HG03457 (cell line): ENCODE measurements around the gene DENND5A.
"Not testable (repeated sequence)": the region's sequence is repeated elsewhere in the genome, so short reads cannot be mapped to it uniquely, and the experiment has no call there.

Experiments used
- ATAC-seq: cut with Tn5 transposase; IDR thresholded peaks from one replicate; pipeline ENCODE4 v1.9.1; 2021; ENCODE audit warnings: moderate number of reproducible peaks; ENCODE audit not compliant: unreplicated experiment

DENND5A gene

GRCh38 chr11:9266132-9266736 is 1.1 kb upstream of the DENND5A start:
- ATAC-seq = no peak

GRCh38 chr11:9264316-9265210 is 587 bp downstream of the DENND5A start:
- no peak for ATAC-seq

GRCh38 chr11:9263840-9264315 is 1.3 kb downstream of the DENND5A start:
- peak; percentile 63 for ATAC-seq

- ATAC-seq = not testable (repeated sequence)
These were observed 4.4 kb downstream of the DENND5A start for GRCh38 chr11:9260838-9261146.

- ATAC-seq = no peak
These were observed 4.9 kb downstream of the DENND5A start for GRCh38 chr11:9259981-9260837.

DNA sequence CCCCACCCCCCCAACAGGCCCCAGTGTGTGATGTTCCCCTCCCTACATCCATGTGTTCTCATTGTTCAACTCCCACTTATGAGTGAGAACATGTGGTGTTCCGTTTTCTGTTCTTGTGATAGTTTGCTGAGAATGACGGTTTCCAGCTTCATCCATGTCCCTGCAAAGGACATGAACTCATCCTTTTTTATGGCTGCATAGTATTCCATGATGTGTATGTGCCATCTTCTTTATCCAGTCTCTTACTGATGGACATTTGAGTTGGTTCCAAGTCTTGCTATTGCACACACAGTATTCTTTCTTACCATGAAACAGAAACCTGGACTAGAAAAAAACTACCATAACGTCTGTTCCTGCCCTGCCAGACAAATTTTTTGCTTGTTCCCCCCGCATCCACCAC is 6.9 kb downstream of the DENND5A start:
- ATAC-seq = not testable (repeated sequence)

- no peak for ATAC-seq
These were observed 10.7 kb downstream of the DENND5A start for GRCh38 chr11:9254416-9254815.

- ATAC-seq = no peak
These were observed 12.1 kb downstream of the DENND5A start for GRCh38 chr11:9253086-9253485.

DNA sequence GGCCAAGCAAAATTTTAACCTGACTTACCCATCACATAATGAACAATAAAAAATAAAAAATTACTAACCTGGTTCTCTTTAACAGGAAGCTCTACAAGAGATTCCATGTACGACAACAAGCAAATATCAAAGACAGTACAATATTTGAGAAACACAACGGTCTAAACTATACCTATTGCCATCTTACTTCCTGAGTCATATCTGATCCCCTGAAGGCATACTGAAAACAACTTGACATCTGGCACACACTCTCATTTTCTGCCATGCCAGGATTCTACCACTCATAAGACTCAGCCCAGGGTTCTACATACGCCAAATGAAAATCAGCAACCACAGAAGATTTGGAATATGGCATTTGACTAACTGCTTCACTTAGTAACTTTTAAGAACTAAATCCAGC is 13.8 kb downstream of the DENND5A start:
- no peak for ATAC-seq

- peak; percentile 84 for ATAC-seq
These were observed 15.0 kb downstream of the DENND5A start for GRCh38 chr11:9250139-9250582.

GRCh38 chr11:9249252-9249651 is 15.9 kb downstream of the DENND5A start:
- no peak for ATAC-seq

DNA sequence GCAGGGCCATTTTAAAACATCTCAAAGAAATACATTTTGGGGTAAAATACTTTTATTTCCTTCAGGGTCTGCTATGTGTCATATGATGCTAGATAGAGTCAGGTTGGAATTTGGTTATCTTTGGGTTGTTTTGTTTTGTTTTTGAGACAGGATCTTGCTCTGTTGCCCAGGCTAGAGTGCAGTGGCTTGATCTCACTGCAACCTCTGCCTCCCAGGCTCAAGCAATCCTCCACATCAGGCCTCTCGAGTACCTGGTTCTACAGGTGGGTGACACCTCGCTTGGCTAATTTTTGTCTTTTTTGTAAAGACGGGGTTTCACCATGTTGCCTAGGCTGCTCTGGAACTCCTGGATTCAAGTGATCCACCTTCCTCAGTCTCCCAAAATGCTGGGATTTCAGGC is 17.3 kb downstream of the DENND5A start:
- ATAC-seq = no peak

DNA sequence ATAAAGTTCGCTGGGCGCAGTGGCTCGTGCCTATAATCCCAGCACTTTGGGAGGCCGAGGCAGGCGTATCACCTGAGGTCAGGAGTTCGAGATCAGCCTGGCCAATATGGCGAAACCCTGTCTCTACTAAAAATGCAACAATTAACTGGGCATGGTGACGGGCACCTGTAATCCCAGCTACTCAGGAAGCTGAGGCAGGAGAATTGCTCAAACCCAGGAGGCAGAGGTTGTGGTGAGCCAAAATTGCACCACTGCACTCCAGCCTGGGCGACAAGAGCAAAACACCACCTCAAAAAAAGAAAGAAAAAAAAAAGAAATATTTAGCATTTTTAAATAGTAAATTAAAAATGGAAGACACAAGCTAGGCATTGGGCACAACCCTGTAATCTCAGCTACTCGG is 28.9 kb downstream of the DENND5A start:
- not testable (repeated sequence) for ATAC-seq

- ATAC-seq = no peak
These were observed 32.7 kb downstream of the DENND5A start for GRCh38 chr11:9232482-9232881.

DNA sequence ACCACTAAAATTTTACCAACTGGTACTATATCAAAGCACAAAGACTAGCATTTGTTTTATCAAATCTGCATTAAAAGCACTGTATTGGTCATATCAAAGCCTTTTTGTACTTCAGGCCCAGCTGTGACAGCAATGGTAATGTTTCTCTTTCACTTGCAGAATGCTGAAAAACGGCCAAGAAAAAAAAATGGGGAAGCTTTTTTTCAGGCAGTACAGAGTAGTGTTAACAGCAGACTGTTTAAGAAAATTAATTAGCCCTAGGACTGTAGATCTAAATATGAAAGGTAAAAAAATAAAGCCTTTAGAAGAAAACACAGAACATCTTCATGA is 33.3 kb downstream of the DENND5A start:
- no peak for ATAC-seq

DNA sequence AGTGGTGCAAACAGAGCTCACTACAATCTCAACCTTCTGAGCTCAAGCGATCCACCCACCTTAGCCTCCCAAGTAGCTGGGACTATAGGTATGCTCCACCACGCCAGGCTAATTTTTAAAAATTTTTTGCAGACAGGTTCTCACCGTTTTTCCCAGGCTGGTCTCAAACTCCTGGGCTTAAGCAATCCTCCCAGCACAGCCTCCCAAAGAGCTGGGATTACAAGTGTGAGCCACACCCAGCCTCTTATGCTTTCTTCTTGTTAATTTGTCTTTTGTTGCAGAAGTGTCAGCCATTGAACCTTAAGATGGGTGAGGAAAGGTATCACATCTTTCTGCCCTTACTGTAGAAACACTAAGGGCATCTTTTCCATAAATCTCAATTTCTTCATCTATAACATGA is 34.9 kb downstream of the DENND5A start:
- no peak for ATAC-seq

GRCh38 chr11:9228091-9228490 is 37.1 kb downstream of the DENND5A start:
- no peak for ATAC-seq

DNA sequence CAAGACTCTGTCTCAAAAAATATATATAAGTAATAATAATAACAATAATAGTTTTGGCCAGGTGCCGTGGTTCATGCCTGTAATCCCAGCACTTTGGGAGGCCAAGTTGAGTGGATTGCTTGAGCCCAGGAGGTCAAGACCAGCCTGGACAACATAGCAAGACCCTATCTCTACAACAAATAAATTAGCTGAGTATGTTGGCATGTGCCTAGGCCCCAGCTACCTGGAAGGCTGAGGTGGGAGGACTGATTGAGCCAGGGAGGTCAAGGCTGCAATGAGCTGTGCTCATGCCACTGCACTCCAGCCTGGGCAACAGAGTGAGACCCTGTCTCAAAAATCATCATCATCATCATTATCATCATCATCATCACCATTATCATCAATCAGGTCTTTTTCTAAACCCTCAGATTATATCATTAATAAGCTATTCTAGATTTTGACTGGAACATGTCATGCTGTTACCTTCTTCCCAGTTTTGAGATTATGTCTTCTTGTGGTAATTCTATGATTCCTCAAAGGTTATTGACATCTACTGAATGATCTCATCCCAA is 39.3 kb downstream of the DENND5A start:
- ATAC-seq = no peak

GRCh38 chr11:9222654-9223053 is 42.5 kb downstream of the DENND5A start:
- no peak for ATAC-seq

DNA sequence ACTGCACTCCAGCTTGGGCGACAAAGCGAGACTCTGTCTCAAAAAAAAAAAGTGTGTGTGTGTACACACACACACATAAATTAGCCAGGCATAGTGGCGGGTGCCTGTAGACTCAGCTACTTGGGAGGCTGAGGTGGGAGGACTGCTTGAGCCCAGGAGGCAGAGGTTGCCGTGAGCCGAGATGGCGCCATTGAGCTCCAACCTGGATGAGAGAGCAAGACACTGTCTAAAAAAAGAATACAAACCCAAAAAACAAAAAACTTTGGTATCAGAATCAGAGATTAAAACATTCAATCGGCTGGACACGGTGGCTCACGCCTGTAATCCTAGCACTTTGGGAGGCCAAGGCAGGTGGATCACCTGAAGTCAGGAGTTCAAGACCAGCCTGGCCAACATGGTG is 44.3 kb downstream of the DENND5A start:
- ATAC-seq = not testable (repeated sequence)

DNA sequence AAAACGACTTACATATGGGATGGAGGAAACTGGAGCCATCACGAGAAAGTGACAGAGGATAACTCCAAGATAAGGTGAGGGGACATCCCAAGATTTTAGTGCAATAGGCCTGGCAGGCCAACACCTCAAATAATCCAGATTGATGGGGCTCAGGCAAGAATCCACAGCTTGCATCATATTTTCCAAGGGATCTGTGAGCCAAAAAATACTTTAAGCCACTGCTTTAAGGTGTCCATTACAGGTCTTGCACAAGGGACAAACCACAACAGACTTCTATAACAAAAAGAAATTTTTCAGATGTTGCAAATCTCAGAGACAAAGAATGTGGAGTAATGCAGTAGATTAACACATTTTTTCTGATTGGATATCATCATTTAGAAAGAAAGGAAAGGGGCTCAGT is 45.6 kb downstream of the DENND5A start:
- no peak for ATAC-seq
